Panc1 (cell line): ENCODE measurements around the gene RIT2. TPM values are rescaled to one million over a fixed set of nuclear protein-coding genes. Genes with fewer than 3 reads are reported as not detected.

Experiments
- ATAC-seq: fragments of 200-7000 bp; cut with Tn5 transposase; 2 replicates; pipeline ENCODE4 v1.9.1; 2020; ENCODE audit warnings: mild to moderate bottlenecking, moderate library complexity
- BruUV-seq: library from RNA; stranded (reverse); fragments of 400-500 nt; replicated peaks from 2 replicates; lab custom pipeline; 2021; lab: Mats Ljungman, UMichigan
- CTCF ChIA-PET: fragments of 300-600 bp; sonication (Branson Sonifier 250); formaldehyde crosslinking; loops from one replicate; lab custom pipeline; 2022; ENCODE audit warnings: antibody characterized with exemption; lab: Charles Lee
- POLR2A ChIA-PET: fragments of 300-600 bp; sonication (Branson Sonifier 250); formaldehyde crosslinking; loops from one replicate; lab custom pipeline; 2022; ENCODE audit warnings: antibody characterized with exemption; lab: Charles Lee
- DNase-seq: peaks from one replicate; pipeline ENCODE4 v3.0.0-alpha.2; 2010; ENCODE audit warnings: low read depth, low spot score
- H3K27ac ChIP-seq: 2 replicates; pipeline ENCODE4 v1.5.1; 2011; ENCODE audit warnings: mild to moderate bottlenecking, low read length, inconsistent platforms
- H3K27me3 ChIP-seq: fragments of 200-500 bp; sonication (Bioruptor generic); 2 replicates; pipeline ENCODE4 v1.6.0; 2014; ENCODE audit warnings: low read length, inconsistent platforms; ENCODE audit not compliant: control insufficient read depth, insufficient read depth
- H3K36me3 ChIP-seq: fragments of 200-500 bp; sonication (Bioruptor generic); 2 replicates; pipeline ENCODE4 v1.5.1; 2014; ENCODE audit warnings: inconsistent platforms, mild to moderate bottlenecking, low read length, moderate library complexity; ENCODE audit not compliant: control insufficient read depth, insufficient read depth
- H3K4me1 ChIP-seq: 2 replicates; pipeline ENCODE4 v1.5.1; 2011; ENCODE audit warnings: inconsistent platforms, mild to moderate bottlenecking, low read length, moderate library complexity; ENCODE audit not compliant: control insufficient read depth, insufficient read depth
- H3K4me3 ChIP-seq, 2 experiments: 2 replicates each; pipeline ENCODE4 v1.5.1; 2011 to 2012; ENCODE audit warnings: low read depth in 2 of 2, low read length in 2 of 2, mild to moderate bottlenecking in 2 of 2, inconsistent platforms in 1 of 2, moderate library complexity in 1 of 2
- H3K9me3 ChIP-seq: fragments of 200-500 bp; sonication (Bioruptor generic); 2 replicates; pipeline ENCODE4 v1.5.1; 2014; ENCODE audit warnings: low read depth, mild to moderate bottlenecking, inconsistent platforms, low read length, moderate library complexity; ENCODE audit not compliant: control insufficient read depth, insufficient read depth
- CTCF ChIP-seq: fragments of 450-650 bp; IDR thresholded peaks from 2 replicates; pipeline ENCODE4 v1.5.1; 2017; ENCODE audit warnings: mild to moderate bottlenecking
- POLR2AphosphoS5 ChIP-seq: IDR thresholded peaks from 2 replicates; pipeline ENCODE4 v1.6.1; 2012; ENCODE audit warnings: mild to moderate bottlenecking, low read depth, low read length, moderate library complexity
- REST ChIP-seq, 2 experiments: IDR thresholded peaks; 2 replicates each; pipeline ENCODE4 v1.6.1; 2011 to 2012; ENCODE audit warnings: low read depth in 2 of 2, control low read depth in 1 of 2, low read length in 1 of 2, mild to moderate bottlenecking in 1 of 2, moderate library complexity in 1 of 2; ENCODE audit not compliant: insufficient read depth in 1 of 2
- SIN3A ChIP-seq: IDR thresholded peaks from 2 replicates; pipeline ENCODE4 v1.6.1; 2012; ENCODE audit warnings: low read depth, mild to moderate bottlenecking, low read length, moderate library complexity, borderline replicate concordance; ENCODE audit not compliant: insufficient read depth
- TCF7L2 ChIP-seq: IDR thresholded peaks from 2 replicates; pipeline ENCODE4 v1.6.1; 2011; ENCODE audit warnings: mild to moderate bottlenecking, low read depth, low read length, inconsistent platforms
- in situ Hi-C: cut with HindIII; loops from 2 replicates; pipeline ENCODE4 v1.10.0; 2016; ENCODE audit warnings: low sequenced_read_pairs, low pct_unique_long_range_greater_than_20kb
- intact Hi-C: fragments of 100-400 bp; cut with micrococcal nuclease; formaldehyde crosslinking; loops from one replicate; pipeline ENCODE4 v1.10.0; 2022; ENCODE audit not compliant: unreplicated experiment
- total RNA-seq: library from RNA; stranded (reverse); gene quantifications from one replicate; pipeline ENCODE4 v1.2.1, GENCODE V29; 2021; ENCODE audit not compliant: unreplicated experiment

RIT2 gene
- total RNA-seq, 1 experiment from 2014 or later, result not detected

- in situ Hi-C loops (no loop called here), intact Hi-C loops (no loop called here)
- H3K9me3 ChIP-seq, result no peaks in the 10 kb centered on the region
- no peak for DNase-seq
- H3K36me3 ChIP-seq, result no peaks in the 10 kb centered on the region
- POLR2A ChIA-PET, result no interaction called here
- no peak for ATAC-seq
- H3K4me1 ChIP-seq, result no peaks in the 10 kb centered on the region
- BruUV-seq, result no TSS peak
- no peak overlapping the region for H3K27ac ChIP-seq
- CTCF ChIA-PET, result no interaction called here
- TF ChIP-seq TCF7L2 (no peak), SIN3A (no peak), POLR2AphosphoS5 (no peak), REST (IDR thresholded peaks at IDR 0.05; ENCODE audit: insufficient read depth in 1 of 2, low read depth in 2 of 2, low read length in 1 of 2) (no peak), CTCF (no peak)
- H3K27me3 ChIP-seq, result no peaks in the 10 kb centered on the region
- H3K4me3 ChIP-seq, result no peak overlapping the region
Observed at GRCh38 chr18:42784632-42785031, 330.9 kb downstream of the RIT2 start.

- TF ChIP-seq POLR2AphosphoS5, result no peak
- TF ChIP-seq TCF7L2, result no peak
- TF ChIP-seq REST (IDR thresholded peaks at IDR 0.05; ENCODE audit: insufficient read depth in 1 of 2, low read depth in 2 of 2, low read length in 1 of 2), result no peak
- ATAC-seq (no peak), DNase-seq (no peak)
- no TSS peak for BruUV-seq
- ChIA-PET CTCF (no interaction called here), POLR2A (no interaction called here)
- Histone ChIP-seq H3K4me1 (no peaks in the 10 kb centered on the region), H3K9me3 (no peaks in the 10 kb centered on the region), H3K27me3 (no peaks in the 10 kb centered on the region), H3K36me3 (no peaks in the 10 kb centered on the region), H3K4me3 (no peak overlapping the region), H3K27ac (no peak overlapping the region)
- intact Hi-C loops (no loop called here), in situ Hi-C loops (no loop called here)
Observed at GRCh38 chr18:42782929-42783328, 332.6 kb downstream of the RIT2 start.
